Measurements from ENCODE around the gene TUBB2B. TPM values are rescaled to one million over a fixed set of nuclear protein-coding genes. Genes with fewer than 3 reads are reported as not detected.
A peak's percentile ranks its signal among the peaks of the same experiment; 100 is the strongest.

The TUBB2B gene
- total RNA-seq, 2 donors from 2014 or later, result 1.2 to 2.7 TPM

- no peak for DNase-seq
- intact Hi-C loops (cut with DNase I, micrococcal nuclease), result no loop called here
- peak; percentile 60 for ATAC-seq
Observed at GRCh38 chr6:3239110-3239830, 11.8 kb upstream of the TUBB2B start.

GRCh38 chr6:3237761-3238662 is 10.6 kb upstream of the TUBB2B start:
- no peak for ATAC-seq
- DNase-seq, result no peak
- intact Hi-C loops (cut with DNase I, micrococcal nuclease), result no loop called here

- DNase-seq, result no peak
- intact Hi-C loops (cut with DNase I, micrococcal nuclease), result no loop called here
- no peak for ATAC-seq
Observed at GRCh38 chr6:3236005-3236404, 8.6 kb upstream of the TUBB2B start.

GRCh38 chr6:3235486-3235885 is 8.0 kb upstream of the TUBB2B start:
- intact Hi-C loops (cut with DNase I, micrococcal nuclease), result no loop called here
- ATAC-seq (no peak), DNase-seq (no peak)

- intact Hi-C loops (cut with DNase I, micrococcal nuclease), result no loop called here
- no peak for ATAC-seq
Observed at GRCh38 chr6:3233904-3234303, 6.5 kb upstream of the TUBB2B start.

GRCh38 chr6:3233321-3233720 is 5.9 kb upstream of the TUBB2B start:
- ATAC-seq (no peak), DNase-seq (no peak)
- intact Hi-C loops (cut with DNase I, micrococcal nuclease), result no loop called here

More at GRCh38 chr6:3233904-3234303, 6.5 kb upstream of the TUBB2B start:
- DNase-seq, result no peak

GRCh38 chr6:3232017-3232945 is 4.8 kb upstream of the TUBB2B start:
- ATAC-seq, result no peak
- DNase-seq, result no peak
- intact Hi-C loops (cut with DNase I, micrococcal nuclease), result no loop called here

- intact Hi-C loops (cut with DNase I, micrococcal nuclease), result no loop called here
- peak; percentile 91 for ATAC-seq
- DNase-seq, result peak; percentile 83 to 88
Observed at GRCh38 chr6:3231247-3232016, 4.0 kb upstream of the TUBB2B start.

GRCh38 chr6:3230900-3231246 is 3.4 kb upstream of the TUBB2B start:
- ATAC-seq (no peak), DNase-seq (no peak)
- intact Hi-C loops (cut with DNase I, micrococcal nuclease), result no loop called here

- intact Hi-C loops (cut with DNase I, micrococcal nuclease), result no loop called here
- ATAC-seq (no peak), DNase-seq (no peak)
Observed at GRCh38 chr6:3230256-3230882, 2.9 kb upstream of the TUBB2B start.

GRCh38 chr6:3229566-3230178 is 2.2 kb upstream of the TUBB2B start:
- ATAC-seq (peak; percentile 19), DNase-seq (no peak)
- intact Hi-C loops (cut with DNase I, micrococcal nuclease), result no loop called here

GRCh38 chr6:3228771-3229565 is 1.5 kb upstream of the TUBB2B start:
- intact Hi-C loops (cut with DNase I, micrococcal nuclease), result no loop called here
- DNase-seq, result no peak
- no peak for ATAC-seq

GRCh38 chr6:3228046-3228671 is 706 bp upstream of the TUBB2B start:
- intact Hi-C loops (cut with DNase I, micrococcal nuclease), result no loop called here

GRCh38 chr6:3226481-3227362 is 731 bp downstream of the TUBB2B start:
- ATAC-seq (peak; percentile 13), DNase-seq (no peak)
- intact Hi-C loops (cut with DNase I, micrococcal nuclease), result no loop called here

More at GRCh38 chr6:3228046-3228671, 706 bp upstream of the TUBB2B start:
- DNase-seq (no peak), ATAC-seq (no peak)

GRCh38 chr6:3226042-3226441 is 1.4 kb downstream of the TUBB2B start:
- DNase-seq (no peak), ATAC-seq (no peak)
- intact Hi-C loops (cut with DNase I, micrococcal nuclease), result no loop called here
